Esophagus muscularis mucosa (tissue), 4 donors: Measurements from ENCODE around the gene SEC31A. TPM values are rescaled to one million over a fixed set of nuclear protein-coding genes. Genes with fewer than 3 reads are reported as not detected.

Source experiments
- DNase-seq: peaks from one replicate; pipeline ENCODE4 v3.0.0-alpha.2; 2017; ENCODE audit errors: extremely low spot score
- H3K27ac ChIP-seq, 4 donors: fragments of 200-600 bp; sonication (generic); replicated peaks in 1 of 4; 1 replicate in 3 of 4; 2 replicates in 1 of 4; pipeline ENCODE4 v1.5.1; 2016 to 2019; ENCODE audit warnings: mild to moderate bottlenecking in 1 of 4
- H3K27me3 ChIP-seq, 4 donors: fragments of 200-600 bp; sonication (generic); one replicate each; pipeline versions ENCODE4 v1.5.1 to v1.6.0; 2016 to 2019
- H3K36me3 ChIP-seq, 4 donors: fragments of 200-600 bp; sonication (generic); one replicate each; pipeline ENCODE4 v1.5.1; 2016 to 2019
- H3K4me1 ChIP-seq, 4 donors: fragments of 200-600 bp; sonication (generic); one replicate each; pipeline ENCODE4 v1.5.1; 2016 to 2019
- H3K4me3 ChIP-seq, 4 donors: fragments of 200-600 bp; sonication (generic); 1 replicate in 2 of 4; 2 replicates in 2 of 4; pipeline ENCODE4 v1.5.1; 2016 to 2019; ENCODE audit warnings: mild to moderate bottlenecking in 4 of 4, moderate library complexity in 1 of 4
- H3K9me3 ChIP-seq, 4 donors: fragments of 200-600 bp; sonication (generic); 1 replicate in 3 of 4; 2 replicates in 1 of 4; pipeline ENCODE4 v1.5.1; 2016 to 2019
- CTCF ChIP-seq, 3 experiments: fragments of 200-600 bp in 2 of 3; fragments of 450-650 bp in 1 of 3; sonication (generic) in 2 of 3; IDR thresholded peaks; one replicate each; pipeline ENCODE4 v1.5.1; 2017 to 2019; ENCODE audit warnings: antibody characterized with exemption in 3 of 3, mild to moderate bottlenecking in 2 of 3, moderate library complexity in 1 of 3
- EP300 ChIP-seq: sonication (generic); formaldehyde crosslinking; IDR thresholded peaks from one replicate; pipeline ENCODE4 v1.6.1; 2017; ENCODE audit warnings: antibody characterized with exemption
- POLR2A ChIP-seq: fragments of 450-650 bp; IDR thresholded peaks from one replicate; pipeline ENCODE4 v1.6.1; 2017; ENCODE audit warnings: antibody characterized with exemption, moderate library complexity, mild to moderate bottlenecking, low read depth
- POLR2AphosphoS5 ChIP-seq, 2 donors: sonication (generic); formaldehyde crosslinking; IDR thresholded peaks; one replicate each; pipeline ENCODE4 v1.6.1; 2017; ENCODE audit warnings: antibody characterized with exemption in 2 of 2
- WGBS: methylation state at CpG from one replicate; pipeline ENCODE4 v1.1.5; 2018; 5-methylcytosine and 5-hydroxymethylcytosine counted together
- intact Hi-C: fragments of 100-400 bp; cut with DNase I; formaldehyde crosslinking; loops from one replicate; pipeline ENCODE4 v1.15.1; 2023
- total RNA-seq, 4 donors: library from RNA; depleted of rRNA; stranded (reverse); fragments of >200 nt; gene quantifications; one replicate each; pipeline versions ENCODE4 v1.1.0 to v1.2.1, GENCODE V29; 2016

The SEC31A gene
- total RNA-seq, 4 donors from 2014 or later: 117 to 146 (median 131) TPM

DNA sequence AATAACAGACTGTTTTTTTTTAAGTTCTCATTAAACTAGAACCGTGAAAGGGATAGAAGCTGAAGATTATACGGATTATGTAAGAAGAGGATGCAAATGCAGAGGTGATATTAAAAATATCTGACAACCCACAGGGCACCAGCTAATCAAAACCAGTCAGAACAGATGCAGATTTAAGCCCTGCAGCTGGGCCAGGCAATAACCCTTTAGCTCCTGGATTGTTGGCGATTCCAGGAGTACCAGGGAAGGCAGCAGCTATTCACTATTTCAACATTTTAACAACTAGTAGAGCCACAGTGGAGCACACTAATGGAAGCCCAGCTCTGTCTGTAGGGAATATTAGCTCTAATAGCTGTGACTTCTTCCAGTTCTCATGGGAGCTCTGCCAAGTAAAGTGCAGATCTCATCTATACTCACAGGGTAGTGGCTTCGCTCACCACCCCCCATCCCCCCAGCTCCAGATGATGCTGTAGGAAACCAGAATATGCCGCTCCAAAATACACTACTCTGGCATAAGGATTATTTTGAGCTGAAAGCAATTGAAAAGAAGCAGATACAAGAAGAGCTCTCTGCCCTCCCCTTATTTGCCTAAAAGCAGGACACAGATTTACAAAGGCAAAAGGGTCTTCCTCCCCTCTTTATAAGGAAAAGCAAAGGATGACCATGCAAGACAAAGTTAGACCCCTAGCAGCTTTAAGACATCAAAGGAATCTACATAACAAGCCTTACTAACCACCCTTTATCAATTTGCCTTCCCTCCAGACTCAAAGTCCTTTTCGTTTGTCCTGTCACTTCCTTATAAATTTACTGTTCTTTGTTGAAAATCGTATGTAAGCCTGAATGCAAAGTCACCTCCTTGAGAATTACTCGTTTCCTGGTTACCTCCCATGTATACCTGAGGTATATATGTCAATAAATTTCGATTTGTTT lies 106.0 kb downstream of the SEC31A start:
- peak; percentile 74 for DNase-seq

DNA sequence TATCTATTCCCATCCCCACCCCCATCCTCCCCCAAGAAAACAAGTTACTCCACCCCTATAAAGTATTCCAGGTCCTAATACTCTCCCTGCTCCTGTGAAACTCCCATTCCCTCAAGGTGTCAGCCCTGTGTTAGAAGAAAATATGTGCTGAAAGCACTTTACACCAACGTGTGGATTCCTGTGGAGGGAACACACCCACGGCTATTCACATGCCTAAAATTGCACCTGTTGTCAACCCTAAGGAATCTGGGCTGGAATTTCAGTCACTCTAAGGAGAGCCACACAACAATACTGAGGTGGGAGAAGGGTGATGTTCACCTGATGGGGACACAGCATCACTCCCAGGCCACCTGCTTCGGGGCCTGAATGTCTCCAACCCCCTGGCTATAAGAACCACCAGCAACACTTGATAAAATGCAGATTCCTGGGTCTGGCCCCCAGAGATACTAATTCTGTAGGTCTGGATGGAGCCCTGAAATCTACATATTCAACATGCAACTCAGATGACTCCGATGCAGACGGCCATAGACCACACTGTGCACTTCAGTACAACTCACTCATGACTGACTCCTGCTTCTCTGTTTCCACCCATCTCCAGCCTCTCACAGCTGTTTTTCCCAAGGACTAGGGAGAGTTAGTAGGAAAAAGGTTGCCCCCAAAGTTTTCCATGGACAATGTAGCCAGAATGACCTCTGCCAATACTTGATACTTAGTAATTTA lies 108.2 kb downstream of the SEC31A start:
- H3K27ac ChIP-seq: no peak overlapping the region
- intact Hi-C loops: no loop called here
- H3K27me3 ChIP-seq: no peaks in the 10 kb centered on the region
- TF ChIP-seq POLR2AphosphoS5 (IDR thresholded peaks at IDR 0.05) (no peak), EP300 (no peak), POLR2A (no peak), CTCF (IDR thresholded peaks at IDR 0.05) (no peak)
- no peak overlapping the region for H3K4me3 ChIP-seq
- H3K4me1 ChIP-seq: peaks cover 7 to 59% (median 50%) of the 10 kb centered on the region in 4 donors
- no peaks in the 10 kb centered on the region for H3K36me3 ChIP-seq
- DNase-seq: no peak
- H3K9me3 ChIP-seq: no peaks in the 10 kb centered on the region
- 82% methylated on average over 5 of the region's 5 CpGs for WGBS

More for the DNA sequence above, 106.0 kb downstream of the SEC31A start:
- WGBS: 53% methylated on average over 9 of the region's 9 CpGs
- TF ChIP-seq POLR2AphosphoS5 (IDR thresholded peaks at IDR 0.05) (no peak), POLR2A (no peak), CTCF (IDR thresholded peaks at IDR 0.05) (no peak)
- Histone ChIP-seq H3K27me3 (no peaks in the 10 kb centered on the region), H3K27ac (peak overlapping the region in 1 of 4 donors; percentile 47), H3K36me3 (no peaks in the 10 kb centered on the region), H3K9me3 (no peaks in the 10 kb centered on the region), H3K4me1 (peaks cover 15 to 79% (median 66%) of the 10 kb centered on the region in 4 donors), H3K4me3 (no peak overlapping the region)
- intact Hi-C loops: no loop called here

DNA sequence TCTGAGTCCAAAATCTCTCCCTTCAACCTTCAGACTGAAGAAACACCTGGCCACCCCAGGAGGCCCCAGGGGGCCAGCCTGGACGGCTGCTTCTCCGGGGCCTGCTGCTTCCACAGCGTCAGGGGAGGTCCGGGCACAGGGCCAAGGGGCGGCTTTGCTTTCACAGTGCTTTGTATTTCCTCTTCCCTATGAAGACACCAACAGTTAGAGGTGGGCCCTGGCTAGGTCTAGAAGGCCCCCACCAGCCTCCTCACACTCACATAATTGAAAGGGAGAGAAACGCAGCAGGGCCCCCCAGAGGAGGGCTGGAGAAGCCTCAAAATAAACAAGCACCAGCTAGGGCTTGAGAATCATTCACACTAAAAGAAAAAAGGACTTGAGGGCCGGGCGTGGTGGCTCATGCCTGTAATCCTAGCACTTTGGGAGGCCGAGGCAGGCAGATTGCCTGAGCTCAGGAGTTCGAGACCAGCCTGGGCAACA lies 110.2 kb downstream of the SEC31A start:
- no peak for DNase-seq
- intact Hi-C loops: no loop called here
- H3K4me1 ChIP-seq: peaks cover 7 to 48% (median 32%) of the 10 kb centered on the region in 4 donors
- H3K36me3 ChIP-seq: no peaks in the 10 kb centered on the region
- no peaks in the 10 kb centered on the region for H3K9me3 ChIP-seq
- H3K4me3 ChIP-seq: no peak overlapping the region
- 28% methylated on average over 10 of the region's 10 CpGs for WGBS
- H3K27me3 ChIP-seq: no peaks in the 10 kb centered on the region
- peak overlapping the region in 2 of 4 donors; percentile 1 to 15 for H3K27ac ChIP-seq
- TF ChIP-seq POLR2A (no peak), CTCF (IDR thresholded peaks at IDR 0.05) (no peak), EP300 (no peak)

- TF ChIP-seq CTCF (IDR thresholded peaks at IDR 0.05) (no peak), POLR2AphosphoS5 (IDR thresholded peaks at IDR 0.05) (no peak), EP300 (no peak), POLR2A (no peak)
- H3K9me3 ChIP-seq: no peaks in the 10 kb centered on the region
- H3K27ac ChIP-seq: peak overlapping the region in 1 of 4 donors; percentile 15
- H3K4me3 ChIP-seq: no peak overlapping the region
- WGBS: 65% methylated on average over 1 of the region's 1 CpG
- peaks cover 7 to 43% (median 27%) of the 10 kb centered on the region in 4 donors for H3K4me1 ChIP-seq
- no peak for DNase-seq
- H3K36me3 ChIP-seq: peaks cover 0 to 4% (median 0%) of the 10 kb centered on the region in 4 donors
- intact Hi-C loops: no loop called here
- H3K27me3 ChIP-seq: no peaks in the 10 kb centered on the region
Measured at GRCh38 chr4:82780170-82780751, 110.7 kb downstream of the SEC31A start.
